ENCODE data around the gene TBX19.

GRCh38 chr1:168312718-168313604, 32.3 kb downstream of the TBX19 start:
- TF ChIP-seq CTCF (IDR thresholded peaks at IDR 0.05) (no peak), POLR2A (IDR thresholded peaks at IDR 0.05) (no peak)

Measured in Peyer's patch (tissue), 4 donors.